Neutrophil (primary cell): ENCODE results near the gene PCDHB16.
"Not testable (repeated sequence)": the region's sequence is repeated elsewhere in the genome, so short reads cannot be mapped to it uniquely, and the experiment has no call there.

Experiments used
- H3K27ac ChIP-seq: fragments of 200-600 bp; sonication (generic); 2 replicates; pipeline ENCODE4 v1.5.1; 2016; ENCODE audit warnings: mild to moderate bottlenecking, moderate library complexity
- H3K27me3 ChIP-seq: fragments of 200-600 bp; sonication (generic); 2 replicates; pipeline ENCODE4 v1.6.0; 2016; ENCODE audit warnings: mild to moderate bottlenecking
- H3K36me3 ChIP-seq: fragments of 200-600 bp; sonication (generic); 2 replicates; pipeline ENCODE4 v1.5.1; 2017
- H3K4me1 ChIP-seq, 2 experiments: fragments of 200-600 bp in 1 of 2; sonication (generic) in 1 of 2; 1 replicate in 1 of 2; 2 replicates in 1 of 2; pipeline versions ENCODE4 v1.5.1 to v1.6.1; 2013 to 2016; ENCODE audit warnings: low read depth in 1 of 2, low read length in 1 of 2, mild to moderate bottlenecking in 1 of 2, moderate library complexity in 1 of 2; ENCODE audit not compliant: control insufficient read depth in 1 of 2, insufficient read depth in 1 of 2
- H3K4me3 ChIP-seq, 2 experiments: fragments of 200-600 bp in 1 of 2; sonication (generic) in 1 of 2; 1 replicate in 1 of 2; 2 replicates in 1 of 2; pipeline ENCODE4 v1.5.1; 2013 to 2016; ENCODE audit warnings: low read depth in 1 of 2, low read length in 1 of 2, mild to moderate bottlenecking in 1 of 2, moderate library complexity in 1 of 2
- H3K9me3 ChIP-seq: fragments of 200-600 bp; sonication (generic); 2 replicates; pipeline ENCODE4 v1.5.1; 2016
- CTCF ChIP-seq: fragments of 200-600 bp; sonication (generic); IDR thresholded peaks from 2 replicates; pipeline ENCODE4 v1.5.1; 2016; ENCODE audit warnings: antibody characterized with exemption

PCDHB16 gene

DNA sequence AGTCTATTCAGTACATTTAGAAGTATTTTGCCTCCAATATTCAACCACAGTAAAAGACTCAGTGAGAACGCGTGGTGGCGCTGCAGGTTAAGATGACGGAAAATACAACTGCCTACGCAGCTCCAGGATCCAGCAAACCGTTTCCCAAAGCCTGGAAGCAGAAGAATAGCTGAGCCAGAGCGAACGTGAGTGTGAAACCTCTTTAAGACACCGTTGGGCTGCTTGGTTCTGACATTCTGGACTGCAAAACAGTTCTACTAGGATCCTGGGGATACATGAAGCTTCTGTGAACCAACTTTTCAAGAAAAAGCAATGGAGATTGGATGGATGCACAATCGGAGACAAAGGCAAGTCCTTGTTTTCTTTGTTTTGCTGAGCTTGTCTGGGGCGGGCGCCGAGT is at the start of gene PCDHB16:
Gene PCDHB16 (plus strand): TSS at position 140 of the 400 bp plus-strand sequence. CDS start 173 bp downstream, at position 313.
- H3K27ac ChIP-seq = no peak within 1 kb of the TSS
- no peaks in the 10 kb centered on the region for H3K4me1 ChIP-seq
- H3K4me3 ChIP-seq = no peak within 1 kb of the TSS
- peaks cover 55% of the 10 kb centered on the region for H3K27me3 ChIP-seq
- H3K9me3 ChIP-seq = peaks cover 23% of the 10 kb centered on the region
- H3K36me3 ChIP-seq = no peaks in the 10 kb centered on the region
- TF ChIP-seq CTCF = no peak

GRCh38 chr5:141135030-141135717 is 47.0 kb upstream of the PCDHB16 start, which contains the start of gene PCDHB5:
TSS of gene PCDHB5 (plus strand) at chr5:141135206. CDS start at chr5:141135435, 229 bp downstream.
- Histone ChIP-seq H3K27me3 (peaks cover 12% of the 10 kb centered on the region), H3K36me3 (no peaks in the 10 kb centered on the region), H3K4me1 (no peaks in the 10 kb centered on the region), H3K27ac (no peak within 1 kb of the TSS), H3K4me3 (no peak within 1 kb of the TSS), H3K9me3 (peaks cover 10% of the 10 kb centered on the region)
- no peak for TF ChIP-seq CTCF

DNA sequence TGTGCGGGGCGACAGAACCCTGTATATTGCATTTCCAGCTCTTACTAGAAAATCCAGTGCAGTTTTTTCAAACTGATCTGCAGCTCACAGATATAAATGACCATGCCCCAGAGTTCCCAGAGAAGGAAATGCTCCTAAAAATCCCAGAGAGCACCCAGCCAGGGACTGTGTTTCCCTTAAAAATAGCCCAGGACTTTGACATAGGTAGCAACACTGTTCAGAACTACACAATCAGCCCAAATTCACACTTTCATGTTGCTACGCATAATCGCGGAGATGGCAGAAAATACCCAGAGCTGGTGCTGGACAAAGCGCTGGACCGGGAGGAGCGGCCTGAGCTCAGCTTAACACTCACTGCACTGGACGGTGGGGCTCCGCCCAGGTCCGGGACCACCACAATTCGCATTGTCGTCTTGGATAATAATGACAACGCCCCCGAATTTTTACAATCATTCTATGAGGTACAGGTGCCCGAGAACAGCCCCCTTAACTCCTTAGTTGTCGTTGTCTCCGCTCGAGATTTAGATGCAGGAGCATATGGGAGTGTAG is 46.4 kb upstream of the PCDHB16 start:
- Histone ChIP-seq H3K27me3 (peaks cover 12% of the 10 kb centered on the region), H3K4me1 (no peaks in the 10 kb centered on the region), H3K4me3 (no peak overlapping the region), H3K36me3 (no peaks in the 10 kb centered on the region), H3K27ac (no peak overlapping the region), H3K9me3 (peaks cover 10% of the 10 kb centered on the region)
- no peak for TF ChIP-seq CTCF

DNA sequence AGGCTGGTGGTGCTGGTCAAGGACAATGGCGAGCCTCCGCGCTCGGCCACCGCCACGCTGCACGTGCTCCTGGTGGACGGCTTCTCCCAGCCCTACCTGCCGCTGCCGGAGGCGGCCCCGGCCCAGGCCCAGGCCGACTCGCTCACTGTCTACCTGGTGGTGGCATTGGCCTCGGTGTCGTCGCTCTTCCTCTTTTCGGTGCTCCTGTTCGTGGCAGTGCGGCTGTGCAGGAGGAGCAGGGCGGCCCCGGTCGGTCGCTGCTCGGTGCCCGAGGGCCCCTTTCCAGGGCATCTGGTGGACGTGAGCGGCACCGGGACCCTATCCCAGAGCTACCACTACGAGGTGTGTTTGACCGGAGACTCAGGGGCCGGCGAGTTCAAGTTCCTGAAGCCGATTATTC is 44.8 kb upstream of the PCDHB16 start:
- not testable (repeated sequence) for H3K27ac ChIP-seq, H3K9me3 ChIP-seq, H3K36me3 ChIP-seq, H3K4me3 ChIP-seq, H3K4me1 ChIP-seq
- peaks cover 12% of the 10 kb centered on the region for H3K27me3 ChIP-seq

DNA sequence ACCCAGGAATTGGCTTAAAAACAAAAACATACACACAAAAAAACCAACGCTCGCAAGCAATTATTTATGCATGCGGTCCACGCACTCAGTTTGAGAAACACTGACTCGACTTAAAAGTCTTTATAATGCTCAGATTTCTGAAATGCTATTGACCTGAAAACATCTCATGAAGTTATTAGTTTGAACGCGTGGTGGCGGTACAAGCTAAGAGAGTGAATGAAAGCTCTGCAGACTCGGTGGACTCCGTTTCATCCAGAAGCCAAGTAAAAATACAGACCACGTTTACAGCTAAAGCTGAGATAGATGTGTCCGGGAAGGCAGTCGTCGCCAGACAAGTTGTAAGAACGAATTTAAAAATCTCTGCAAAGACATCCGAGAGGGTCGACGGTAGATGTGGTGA is 32.4 kb upstream of the PCDHB16 start, which contains the start of gene PCDHB6:
Gene PCDHB6 (plus strand): TSS at position 246 of the 400 bp plus-strand sequence. CDS start 201 bp downstream, outside the sequence.
- Histone ChIP-seq H3K27ac (no peak within 1 kb of the TSS), H3K27me3 (peaks cover 22% of the 10 kb centered on the region), H3K9me3 (no peaks in the 10 kb centered on the region), H3K4me1 (no peaks in the 10 kb centered on the region), H3K36me3 (no peaks in the 10 kb centered on the region), H3K4me3 (no peak within 1 kb of the TSS)
- TF ChIP-seq CTCF = no peak
